Activated effector memory CD4-positive, alpha-beta T cell treated with anti-CD3 and anti-CD28 coated beads, Interleukin-2, amount 50 U/mL, for 16 hours (primary cell): ENCODE measurements around the gene ISOC2.
A peak's percentile ranks its signal among the peaks of the same experiment; 100 is the strongest.

Experiments
- DNase-seq: peaks from one replicate; pipeline ENCODE4 v3.0.0-alpha.2; 2020

Gene ISOC2

DNA sequence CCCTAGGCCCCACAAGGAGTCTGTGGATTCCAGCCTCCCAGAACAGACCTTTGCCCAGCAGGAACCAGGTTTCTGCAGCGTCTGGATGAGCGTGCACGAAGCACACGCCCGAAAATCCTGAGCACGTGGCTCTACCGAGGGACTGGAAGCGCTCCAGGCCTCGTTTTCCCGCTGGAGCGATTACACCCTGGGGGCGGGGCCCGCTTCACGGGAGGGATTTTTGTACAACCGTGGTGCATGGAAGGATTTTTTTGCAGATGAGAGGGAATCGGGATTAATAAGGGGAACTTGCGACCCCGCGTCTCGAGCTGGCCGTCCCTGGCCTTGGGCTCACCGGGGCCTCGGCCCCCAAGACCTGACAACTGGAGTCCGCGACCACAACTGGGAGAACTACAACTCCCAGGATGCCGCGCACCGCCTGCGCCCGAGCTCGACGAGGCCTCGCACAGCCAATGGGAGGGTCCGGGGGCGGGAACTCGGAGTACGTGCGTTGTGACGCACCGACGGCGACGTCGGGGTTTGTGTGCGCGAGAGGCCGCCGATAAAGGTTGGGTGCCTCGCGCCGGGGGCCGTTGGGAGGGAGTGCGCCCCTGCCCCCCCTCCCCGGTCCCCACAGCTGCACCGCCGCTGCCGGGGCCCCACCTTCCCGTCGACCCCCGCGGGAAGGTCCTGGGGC, 14.8 kb upstream of the ISOC2 start, which contains the start of gene ZNF628:
ZNF628 (plus strand) TSS at position 518 of the 676 bp plus-strand sequence. CDS start 3,294 bp downstream, outside the sequence.
- DNase-seq = peak; percentile 99

DNA sequence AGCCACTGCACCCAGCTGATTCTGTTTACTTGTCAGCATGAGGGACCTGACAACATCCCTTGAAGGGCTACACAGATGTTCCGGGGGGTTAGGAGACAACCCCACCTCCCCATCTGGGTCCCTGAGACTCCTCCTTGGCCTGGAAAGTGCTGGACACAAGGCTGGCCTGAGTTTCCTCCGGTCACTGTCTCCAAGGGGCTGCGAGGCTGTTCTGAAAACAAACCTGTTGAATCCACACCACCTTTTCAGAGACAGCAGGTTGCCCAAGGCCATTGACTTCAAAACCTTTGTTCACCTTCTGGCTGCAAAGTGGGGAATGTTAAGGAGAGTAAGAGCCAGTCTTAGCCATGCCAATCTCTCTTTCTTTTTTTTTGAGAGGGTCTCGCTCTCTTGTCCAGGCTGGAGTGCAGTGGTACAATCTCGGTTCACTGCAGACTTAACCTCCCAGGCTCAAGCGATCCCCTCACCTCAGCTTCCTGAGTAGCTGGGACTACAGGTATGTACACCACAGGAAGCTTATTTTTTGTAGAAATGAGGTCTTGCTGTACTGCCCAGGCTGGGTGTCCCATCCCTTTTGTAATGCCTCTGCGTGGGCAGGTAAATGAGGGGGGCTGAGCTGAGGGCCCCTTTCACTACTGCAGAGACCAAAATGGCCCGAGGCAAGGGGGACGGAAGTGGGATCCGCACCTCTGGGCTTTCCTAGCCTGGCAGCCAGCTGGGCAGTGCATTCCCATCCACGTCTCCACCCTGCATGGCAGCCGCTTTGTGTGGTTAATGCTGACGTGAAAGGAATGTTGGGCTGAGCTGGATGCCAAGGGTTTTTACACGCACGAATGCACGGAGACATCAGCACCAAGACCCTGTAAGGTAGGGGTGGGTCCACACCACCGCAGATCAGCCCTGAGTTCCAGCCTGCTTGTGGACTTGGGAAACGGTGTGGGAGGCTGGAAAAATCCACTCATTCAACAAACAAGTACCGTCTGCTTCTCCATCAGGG, 13.1 kb upstream of the ISOC2 start:
- DNase-seq = no peak

DNA sequence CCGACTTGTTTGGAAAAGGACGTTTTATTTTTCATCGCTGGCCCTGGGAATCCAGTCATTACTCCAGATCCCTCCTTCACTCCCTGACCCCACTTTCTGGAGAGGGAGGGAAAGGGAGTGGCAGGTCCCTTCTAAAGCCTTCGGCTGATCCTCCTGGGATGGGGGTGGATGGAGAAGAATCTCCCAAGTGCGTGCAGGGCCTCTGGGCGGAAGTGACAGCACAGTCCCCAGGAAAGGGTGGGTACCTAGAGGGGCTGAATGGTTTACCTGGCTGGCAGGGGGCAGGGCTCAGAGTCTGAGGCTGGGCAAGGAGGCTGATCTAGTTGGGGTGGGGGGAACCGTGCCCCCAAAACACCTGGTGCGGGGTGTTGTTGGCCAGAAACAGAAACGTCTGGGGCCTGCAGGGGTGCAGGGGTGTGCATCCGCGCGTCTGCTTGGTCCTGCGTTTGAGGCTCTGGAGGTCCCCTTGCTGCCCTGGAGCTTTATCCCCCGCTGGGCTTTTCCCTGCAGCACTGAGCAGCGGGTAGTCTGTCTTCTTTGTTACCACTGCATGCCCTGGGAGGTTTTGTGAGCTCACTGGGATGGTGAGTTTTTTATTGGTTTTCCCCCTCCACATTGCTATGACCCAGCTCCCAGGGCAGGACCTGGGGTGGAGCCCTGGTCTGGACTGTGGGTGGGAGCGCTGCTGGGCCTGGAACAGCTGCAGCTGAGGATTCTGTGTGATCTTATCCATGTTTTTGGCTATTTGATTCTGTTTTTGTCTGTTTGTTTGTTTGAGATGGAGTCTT, 12.0 kb upstream of the ISOC2 start:
- DNase-seq = no peak

DNA sequence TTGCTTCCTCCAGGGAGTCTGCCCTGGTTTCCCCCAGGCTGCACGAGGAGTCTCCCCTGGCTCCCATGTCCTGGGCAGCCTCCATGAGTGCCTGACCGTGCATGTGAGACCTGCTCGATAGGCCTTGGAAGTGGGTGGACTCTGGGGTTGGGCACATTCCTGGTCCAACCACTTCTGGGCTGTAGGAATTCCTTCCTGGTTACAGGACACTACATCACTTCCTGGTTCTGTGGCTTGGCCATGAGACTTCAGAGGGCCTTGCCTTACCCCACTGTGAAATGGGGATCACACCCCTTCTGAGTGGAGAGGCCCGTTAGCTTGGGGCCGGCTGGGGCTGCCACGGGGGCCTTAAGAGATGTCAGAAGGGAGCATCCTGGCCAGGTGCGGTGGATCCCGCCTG, 11.0 kb upstream of the ISOC2 start:
- DNase-seq = no peak

DNA sequence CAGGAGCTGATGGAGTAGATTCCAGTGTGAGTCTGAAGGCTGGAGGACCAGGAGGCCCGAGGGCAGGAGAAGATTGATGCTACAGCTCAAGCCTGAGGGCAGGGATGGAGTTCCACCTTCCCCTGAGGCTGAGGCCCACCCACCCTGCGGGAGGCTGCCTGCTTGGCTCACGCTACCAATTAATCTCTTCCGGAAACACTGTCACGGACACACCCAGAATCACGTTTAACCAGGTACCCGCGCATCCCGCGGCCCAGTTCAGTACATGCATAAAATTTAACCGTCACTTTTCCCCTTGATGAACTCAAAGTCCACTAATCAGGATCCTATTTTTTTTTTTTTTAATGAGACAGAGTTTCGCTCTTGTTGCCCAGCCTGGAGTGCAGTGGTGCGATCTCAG, 9.8 kb upstream of the ISOC2 start:
- DNase-seq = no peak

DNA sequence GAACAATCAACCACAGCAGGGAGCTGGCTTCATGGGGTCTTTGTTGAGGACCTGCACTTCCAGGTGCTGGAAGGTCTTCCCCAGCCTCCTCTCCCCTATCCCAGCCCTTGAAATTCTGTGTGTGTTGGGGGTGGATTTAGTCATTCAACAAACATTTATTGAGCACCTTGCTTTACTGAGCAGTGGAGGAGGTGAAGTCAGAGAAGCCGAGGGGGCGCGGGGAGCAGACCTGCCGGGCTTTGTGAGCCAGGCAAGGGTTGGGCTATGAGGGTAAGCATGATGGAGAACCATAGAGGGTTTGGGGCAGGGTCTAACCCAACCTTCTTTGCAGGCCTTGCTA, 6.6 kb upstream of the ISOC2 start:
- DNase-seq = no peak

DNA sequence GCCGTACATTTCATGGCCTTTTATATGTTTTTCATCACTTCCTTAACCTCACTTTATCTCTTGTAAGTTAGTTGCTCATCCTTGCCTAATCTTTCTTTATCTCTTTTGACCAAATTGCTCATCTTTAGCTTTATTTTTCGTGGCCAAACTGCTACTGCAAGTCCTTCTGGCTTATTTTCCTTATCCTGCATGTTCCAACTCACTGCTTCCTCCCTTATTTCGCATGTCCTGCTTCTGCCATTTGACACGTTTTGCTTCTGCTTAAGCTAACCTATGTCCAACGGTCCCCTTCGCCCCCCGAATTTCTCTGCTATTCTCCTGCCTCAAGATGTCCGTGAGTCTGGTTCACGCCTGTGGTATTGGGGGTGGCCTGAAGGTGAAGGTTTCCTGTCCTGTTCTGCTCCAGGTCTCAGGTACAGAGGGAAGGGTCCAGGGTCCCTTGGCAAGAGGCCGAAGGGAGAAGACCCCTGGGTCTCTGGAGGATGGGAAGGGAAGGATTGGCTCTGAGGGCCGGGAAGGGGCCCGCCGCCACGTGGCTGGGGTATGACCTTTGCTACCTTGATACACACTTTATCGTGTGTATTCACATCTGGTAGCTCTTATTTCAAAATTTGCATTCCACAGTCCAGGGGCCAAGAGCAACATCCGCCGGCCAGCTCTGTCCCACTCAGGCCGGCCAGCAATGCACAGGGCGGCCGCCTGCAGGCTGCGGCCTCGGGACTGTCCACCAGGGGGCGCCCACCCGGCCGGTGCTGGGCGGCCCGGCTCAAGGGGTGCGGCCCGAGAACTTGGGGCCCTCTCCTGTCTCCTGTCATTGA, 6.0 kb upstream of the ISOC2 start:
- DNase-seq = peak; percentile 92

DNA sequence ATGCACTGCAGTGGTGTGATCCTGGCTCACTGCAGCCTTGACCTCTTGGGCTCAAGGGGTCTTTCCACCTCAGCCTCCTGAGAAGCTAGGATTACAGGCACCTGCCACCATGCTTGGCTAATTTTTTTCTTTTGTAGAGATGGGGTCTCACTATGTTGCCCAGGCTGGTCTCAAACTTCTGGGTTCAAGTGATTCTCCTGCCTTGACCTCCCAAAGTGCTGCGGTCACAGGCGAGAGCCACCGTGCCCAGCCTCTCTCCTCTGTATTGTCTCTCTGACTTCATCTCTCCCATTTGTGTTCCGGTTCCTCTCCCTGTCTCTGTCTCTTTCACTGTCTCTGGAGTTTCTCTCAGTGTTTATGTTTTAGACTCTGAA, 4.8 kb upstream of the ISOC2 start:
- DNase-seq = no peak

DNA sequence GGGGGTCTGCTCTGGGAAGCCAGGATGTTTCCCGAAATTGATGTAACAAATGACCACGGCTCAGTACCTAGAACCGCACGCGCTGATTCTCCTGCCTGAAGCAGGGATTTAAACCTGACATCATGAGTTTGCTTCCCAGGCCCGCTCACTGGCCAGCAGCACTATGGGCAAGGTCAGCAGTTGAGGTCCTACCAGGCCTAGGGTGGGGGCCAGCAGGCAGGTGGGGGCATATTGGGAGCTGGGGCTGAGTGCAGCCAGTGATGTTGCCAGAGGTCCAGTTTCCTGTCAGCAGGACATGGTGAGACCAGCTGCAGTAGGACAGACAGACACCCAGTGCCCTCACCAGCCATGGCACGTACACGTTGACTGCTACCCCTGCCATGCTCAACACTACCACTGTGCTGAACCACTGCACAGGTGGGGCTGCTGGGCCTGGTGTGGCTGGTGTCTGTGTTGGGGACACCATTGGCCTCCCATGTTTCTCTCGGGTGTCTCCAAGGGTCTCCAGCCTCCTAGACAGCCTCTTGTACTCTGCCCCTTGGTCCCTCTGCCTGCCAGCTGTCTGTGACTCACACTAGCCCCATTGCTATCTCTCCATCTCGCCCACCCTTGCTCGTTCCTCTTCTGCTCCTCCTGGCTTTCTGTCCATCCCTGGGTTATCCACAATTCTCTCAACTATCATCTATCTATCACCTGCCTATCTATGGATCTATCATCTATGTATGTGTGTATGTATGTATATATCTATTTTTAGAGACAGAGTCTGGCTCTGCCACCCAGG, 4.2 kb upstream of the ISOC2 start:
- DNase-seq = no peak

DNA sequence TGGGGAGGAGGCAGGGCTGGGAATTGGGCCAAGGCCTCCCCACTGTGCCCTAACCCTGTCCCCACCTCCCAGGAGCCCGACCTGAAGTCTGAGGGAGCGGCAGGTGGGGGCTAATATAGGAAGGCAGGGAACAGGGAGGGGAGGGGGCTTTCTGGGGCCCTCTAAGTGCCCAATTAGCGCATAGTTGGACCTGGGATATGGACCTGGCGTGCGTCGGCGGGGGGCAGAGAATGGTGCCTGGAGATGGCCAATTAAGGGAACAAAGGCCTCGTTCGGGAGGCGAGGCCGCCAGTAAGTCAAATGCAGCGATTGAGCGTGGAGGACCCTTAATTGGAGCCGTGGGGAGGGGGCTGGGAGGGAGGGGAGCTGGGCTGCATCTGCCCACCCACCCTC, 3.2 kb upstream of the ISOC2 start, which contains the start of gene C19orf85:
C19orf85 (minus strand) TSS at position 90 of the 393 bp plus-strand sequence. CDS start 197 bp downstream, outside the sequence.
- DNase-seq = no peak

DNA sequence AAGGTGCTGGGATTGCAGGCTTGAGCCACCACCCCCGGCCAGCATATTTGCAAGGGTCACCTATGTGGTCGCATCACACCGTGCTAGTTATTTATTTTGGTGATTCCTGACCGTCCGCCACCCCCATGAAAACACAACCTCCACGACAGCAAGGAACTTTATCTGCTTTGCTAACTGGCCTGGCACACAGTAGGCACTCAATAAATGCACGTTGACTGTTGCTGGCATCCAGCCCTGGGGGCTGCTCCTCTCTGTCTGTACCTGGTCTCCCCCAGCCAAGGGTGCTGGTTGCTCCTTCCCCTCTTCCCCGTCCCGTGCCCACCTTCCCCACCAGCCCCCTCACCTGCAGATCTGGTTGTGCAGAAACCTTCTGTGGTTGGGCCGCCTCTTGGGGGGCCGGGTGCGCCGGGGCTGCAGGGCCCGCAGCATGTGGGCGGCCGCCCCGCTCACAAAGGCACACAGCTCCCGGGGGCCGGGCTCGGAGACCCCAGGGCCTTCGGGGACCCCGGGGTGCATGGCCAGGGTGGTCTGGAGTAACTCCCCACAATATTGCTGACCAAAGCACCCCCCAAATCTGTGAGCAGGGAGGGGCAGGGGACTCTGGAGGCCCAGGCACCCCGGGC, 2.7 kb upstream of the ISOC2 start:
- DNase-seq = no peak

DNA sequence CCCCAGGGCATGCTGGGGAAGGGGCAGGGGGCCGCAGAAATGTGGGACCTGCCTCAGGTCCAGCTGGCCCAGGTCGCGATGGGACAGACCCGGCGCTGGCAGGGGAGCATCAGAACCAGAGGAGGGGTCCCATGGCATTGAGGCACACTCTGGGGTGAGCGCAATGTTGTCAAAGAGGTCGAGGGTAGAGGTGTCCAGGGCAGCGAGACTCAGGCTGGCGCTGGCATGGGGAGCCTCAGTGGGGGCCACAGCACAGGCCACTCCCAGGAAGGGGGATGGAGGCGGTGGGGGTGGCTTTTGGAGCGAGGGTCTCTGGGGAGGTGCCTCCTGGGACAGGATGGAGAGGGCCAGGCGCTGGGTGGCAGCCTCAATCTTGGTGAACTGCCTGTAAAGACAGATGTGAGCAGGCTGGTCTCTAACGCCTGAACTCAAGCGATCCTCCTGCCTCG, 2.2 kb upstream of the ISOC2 start:
- DNase-seq = no peak

DNA sequence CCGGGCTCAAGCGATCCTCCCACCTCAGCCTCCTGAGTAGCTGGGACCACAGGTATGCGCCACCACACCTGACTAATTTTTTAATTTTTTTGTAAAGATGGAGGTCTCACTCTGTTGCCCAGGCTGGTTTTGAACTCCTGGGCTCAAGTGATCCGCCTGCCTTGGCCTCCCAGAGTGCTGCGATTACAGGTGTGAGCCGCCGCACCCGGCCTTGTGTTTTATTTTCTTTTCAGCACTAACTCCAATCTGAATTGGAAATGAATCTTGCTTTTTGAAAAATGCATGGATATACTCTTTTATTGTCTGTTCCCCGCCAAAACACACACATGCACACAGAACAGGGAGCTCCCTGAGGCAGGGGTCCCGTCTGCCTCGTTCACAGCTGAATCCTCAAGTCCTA, 1.3 kb upstream of the ISOC2 start:
- no peak for DNase-seq

DNA sequence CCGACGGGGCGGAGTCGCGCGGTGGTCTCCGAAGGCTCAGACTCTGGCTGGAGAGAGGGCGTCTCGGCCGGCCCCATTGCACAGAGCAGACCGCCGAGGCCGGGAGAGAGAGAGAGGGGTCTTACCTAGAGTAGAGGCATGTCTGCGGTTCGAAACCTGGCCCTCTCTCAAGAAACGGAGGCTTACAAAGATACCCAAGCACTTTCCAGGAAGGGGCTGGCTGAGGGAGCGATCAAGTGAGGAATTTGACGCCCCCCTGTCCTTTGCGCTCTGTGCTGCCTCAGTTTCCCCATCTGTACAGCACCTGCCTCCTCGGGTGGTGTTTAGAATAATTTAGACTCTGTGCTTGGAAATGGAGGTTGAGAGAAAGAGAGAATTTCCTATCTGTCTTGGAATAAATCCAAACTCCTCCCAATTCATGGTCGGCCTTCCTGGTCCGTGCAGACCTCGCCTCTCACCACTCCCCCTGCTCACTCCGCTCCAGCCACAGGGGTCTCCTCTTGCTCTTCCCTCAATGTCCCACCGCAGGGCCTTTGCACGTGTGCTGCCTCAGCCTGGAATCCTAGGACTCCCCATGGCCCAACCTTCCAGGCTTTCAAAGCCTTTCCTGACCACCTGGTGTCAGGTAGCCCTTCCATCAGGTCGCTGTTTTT, 658 bp upstream of the ISOC2 start:
- no peak for DNase-seq

DNA sequence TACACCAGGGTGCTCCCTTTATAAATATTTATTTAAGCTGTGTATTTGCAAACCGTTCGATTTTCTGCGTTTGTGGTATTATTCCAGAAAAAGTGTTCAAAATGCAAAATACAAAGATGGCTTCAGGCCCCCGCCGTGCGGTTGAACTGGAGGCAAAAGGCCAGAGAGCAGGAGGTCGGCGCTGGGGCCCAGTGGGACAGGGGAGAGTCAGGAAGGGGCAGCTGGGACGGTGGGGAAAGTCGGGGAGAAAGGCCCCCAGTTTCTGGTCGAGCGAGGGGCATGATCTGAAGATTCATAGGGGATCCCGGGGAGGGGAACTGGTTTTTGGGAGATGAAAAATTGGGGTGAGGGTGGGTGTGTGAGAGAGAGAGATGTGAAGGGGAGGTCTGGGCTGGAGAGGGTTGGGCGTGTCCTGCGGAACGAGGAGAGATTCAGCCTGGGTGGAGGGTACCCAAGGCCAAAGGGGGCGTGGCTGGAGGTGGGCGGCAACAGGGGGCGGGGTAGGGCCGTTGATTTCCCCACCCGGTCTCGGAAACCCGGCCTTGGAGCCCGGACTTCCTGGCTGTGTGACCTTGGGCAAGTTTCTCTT, 678 bp downstream of the ISOC2 start:
- DNase-seq = peak; percentile 72

DNA sequence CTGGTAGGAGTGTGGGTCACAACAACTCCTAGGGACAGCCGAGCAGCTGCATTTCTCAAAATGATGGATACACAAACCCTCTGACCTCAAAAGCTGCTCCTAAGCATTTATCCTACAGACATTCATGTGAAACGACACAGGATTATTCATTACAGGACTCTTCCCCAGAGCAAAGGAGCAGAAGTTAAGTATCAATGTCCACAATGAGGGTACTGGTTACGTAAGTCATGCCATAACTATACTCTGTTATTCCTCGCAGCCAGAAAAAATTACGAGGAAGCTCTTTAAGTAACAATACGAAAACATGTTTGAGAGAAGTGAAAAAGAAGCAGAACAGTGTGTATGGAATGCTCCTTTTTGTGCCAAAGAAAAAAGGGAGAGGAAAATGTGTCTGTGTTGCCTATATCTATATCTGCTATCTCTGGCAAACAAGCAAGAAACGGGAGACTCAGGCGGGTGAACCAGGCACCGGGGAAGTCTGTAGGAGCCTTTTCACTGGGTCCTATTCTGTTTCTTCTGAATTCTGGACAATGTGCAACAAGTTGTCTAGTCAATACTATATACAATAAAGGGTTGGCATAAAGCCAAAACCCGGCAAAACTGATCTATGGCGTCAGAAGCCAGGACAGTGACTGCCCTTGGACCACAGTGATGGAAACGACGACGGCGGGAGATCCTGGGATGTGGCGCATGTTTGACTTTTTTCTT, 1.3 kb downstream of the ISOC2 start:
- DNase-seq = no peak

DNA sequence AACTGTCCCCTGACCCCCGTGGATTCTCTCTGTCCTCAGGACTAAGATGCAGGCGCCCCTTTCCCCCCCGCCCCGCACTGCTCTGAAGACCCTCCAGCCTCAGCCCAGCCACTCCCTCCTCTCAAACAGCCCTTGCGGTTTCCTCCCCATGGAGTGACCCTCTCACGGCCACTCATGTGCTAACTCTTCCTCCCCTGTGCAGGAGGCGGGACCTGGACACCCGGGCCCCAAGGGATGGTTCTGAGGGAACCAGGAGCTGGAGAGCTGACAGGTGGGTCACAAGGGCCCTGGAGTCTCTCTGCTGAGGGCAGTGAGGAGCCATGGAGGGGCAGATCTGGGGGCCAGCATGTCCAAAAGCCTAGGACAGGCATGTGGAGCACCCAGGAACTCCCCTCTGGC, 1.9 kb downstream of the ISOC2 start:
- DNase-seq = no peak

DNA sequence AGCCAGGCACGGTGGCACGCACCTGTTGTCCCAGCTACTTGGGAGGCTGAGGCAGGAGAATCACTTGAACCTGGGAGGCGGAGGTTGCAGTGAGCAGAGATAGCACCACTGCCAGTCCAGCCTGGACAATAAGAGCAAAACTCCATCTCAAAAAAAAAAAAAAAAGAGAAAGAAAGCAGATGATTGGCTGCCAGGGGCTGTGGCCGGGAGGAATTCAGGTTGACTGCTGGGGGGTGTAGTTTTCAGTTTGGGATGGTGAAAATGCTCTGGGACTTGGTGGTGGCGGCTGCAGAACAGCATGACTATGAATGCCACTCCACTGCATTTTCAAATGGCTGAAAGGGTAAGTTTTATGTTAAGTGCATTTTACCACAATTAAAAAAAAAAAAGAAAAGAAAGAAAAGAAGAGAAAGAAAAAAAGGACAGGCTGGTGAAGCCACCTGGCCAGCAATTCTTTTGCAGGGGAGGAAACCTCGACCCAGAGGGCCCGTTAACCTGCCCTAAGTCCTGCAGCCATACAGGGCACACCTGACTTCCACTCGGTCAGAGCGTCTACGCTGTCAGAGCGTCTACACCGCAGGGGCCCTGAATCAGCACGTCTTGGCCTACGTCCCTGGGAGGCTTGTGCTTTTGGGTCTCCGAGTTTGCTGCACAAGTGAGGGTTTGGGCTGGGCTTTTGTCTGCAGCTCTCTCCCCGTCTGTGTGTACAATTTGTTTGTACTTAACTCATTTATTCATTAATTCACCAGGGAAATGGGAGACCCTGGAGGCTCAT, 3.6 kb downstream of the ISOC2 start:
- DNase-seq = no peak

DNA sequence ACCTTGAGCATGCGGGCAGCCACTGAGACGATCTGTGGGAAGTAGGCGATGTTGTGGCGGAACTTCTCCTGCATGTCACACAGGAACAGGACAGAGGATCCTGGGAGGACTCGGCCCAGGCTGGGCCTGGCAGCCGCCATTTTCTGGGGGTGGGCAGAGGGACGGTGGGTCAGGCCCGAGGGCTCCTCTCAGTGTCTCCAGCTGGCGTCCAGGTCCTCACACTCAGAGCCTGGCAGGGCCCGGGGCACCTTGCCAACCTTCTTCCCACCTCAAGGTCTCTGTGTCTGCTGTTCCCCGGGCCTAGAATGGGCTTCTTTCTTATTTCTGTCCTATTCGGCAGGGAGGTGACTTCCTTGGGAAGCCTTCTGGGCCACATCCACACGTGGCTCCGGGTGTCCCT, 5.1 kb downstream of the ISOC2 start:
- DNase-seq = no peak
